Posterior cingulate gyrus (tissue), 11 donors: ENCODE measurements around the gene MAP2K1.
A peak's percentile ranks its signal among the peaks of the same experiment; 100 is the strongest.
"Not testable (repeated sequence)": the region's sequence is repeated elsewhere in the genome, so short reads cannot be mapped to it uniquely, and the experiment has no call there.

Experiments
- DNase-seq, 10 donors: peaks; one replicate each; pipeline versions ENCODE4 v3.0.0 to v3.0.0-alpha.2; 2020 to 2021; ENCODE audit warnings: mixed read lengths in 3 of 10
- intact Hi-C: fragments of 100-400 bp; cut with DNase I; formaldehyde crosslinking; loops from one replicate; pipeline ENCODE4 v1.15.1; 2023

The MAP2K1 gene

GRCh38 chr15:66422347-66422746 lies 35.6 kb downstream of the MAP2K1 start:
- intact Hi-C loops: no loop called here
- no peak for DNase-seq

- intact Hi-C loops: no loop called here
- no peak for DNase-seq
Observed at GRCh38 chr15:66423149-66423548, 36.4 kb downstream of the MAP2K1 start.

- intact Hi-C loops: no loop called here
- no peak for DNase-seq
Observed at GRCh38 chr15:66424963-66425612, 38.4 kb downstream of the MAP2K1 start.

GRCh38 chr15:66425837-66426236 lies 39.1 kb downstream of the MAP2K1 start:
- DNase-seq: no peak
- intact Hi-C loops: no loop called here

- intact Hi-C loops: no loop called here
Observed at GRCh38 chr15:66429117-66429516, 42.4 kb downstream of the MAP2K1 start.

GRCh38 chr15:66429546-66429945 lies 42.8 kb downstream of the MAP2K1 start:
- intact Hi-C loops: no loop called here
- DNase-seq: no peak

More at GRCh38 chr15:66429117-66429516, 42.4 kb downstream of the MAP2K1 start:
- DNase-seq: no peak

- no peak for DNase-seq
- intact Hi-C loops: no loop called here
Observed at GRCh38 chr15:66430627-66431255, 44.0 kb downstream of the MAP2K1 start.

DNA sequence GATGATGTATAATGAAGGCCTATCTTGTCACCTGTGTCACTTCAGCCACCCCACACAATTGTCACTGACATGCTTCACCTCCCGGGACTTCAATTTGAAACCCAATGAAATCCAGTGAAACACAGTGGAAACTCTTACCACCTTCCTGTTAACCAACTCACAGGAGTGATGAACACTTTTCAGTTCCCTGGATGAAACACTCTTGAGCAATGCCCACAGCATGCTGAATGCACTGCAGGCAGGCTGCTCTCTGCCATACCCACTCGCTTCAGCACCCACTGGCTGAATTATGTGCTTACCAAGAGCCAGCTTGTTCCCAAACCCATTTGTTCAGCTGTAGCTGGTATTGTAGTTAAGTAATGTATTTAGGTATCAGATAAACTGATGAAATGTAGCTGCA lies 47.0 kb downstream of the MAP2K1 start:
- no peak for DNase-seq
- intact Hi-C loops: no loop called here

DNA sequence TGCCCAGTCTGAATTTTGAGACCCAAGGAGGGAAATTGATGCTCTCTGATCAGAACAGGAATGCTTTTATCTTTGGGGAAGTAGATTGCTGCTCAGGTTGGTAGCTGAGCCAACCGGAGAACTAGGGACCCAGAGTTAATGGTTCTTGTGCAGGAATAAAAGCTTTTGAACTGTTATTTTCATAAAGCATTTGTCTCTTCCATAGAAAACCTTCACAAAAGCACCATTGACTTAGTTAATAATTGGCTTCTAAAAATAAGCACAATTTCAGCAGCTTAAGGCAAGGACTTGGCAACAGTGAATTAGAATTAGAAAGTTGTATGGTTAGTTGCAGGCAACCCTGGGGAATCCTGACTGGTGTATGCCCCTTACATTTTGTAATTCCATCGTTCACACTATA lies 53.8 kb downstream of the MAP2K1 start:
- intact Hi-C loops: no loop called here
- DNase-seq: no peak

GRCh38 chr15:66452420-66452819 lies 65.7 kb downstream of the MAP2K1 start:
- no peak for DNase-seq
- intact Hi-C loops: no loop called here

GRCh38 chr15:66452971-66453580 lies 66.4 kb downstream of the MAP2K1 start:
- intact Hi-C loops: no loop called here
- peak in 4 of 10 donors; percentile 10 to 86 (median 18) for DNase-seq

- intact Hi-C loops: no loop called here
Observed at GRCh38 chr15:66454143-66454542, 67.4 kb downstream of the MAP2K1 start.

DNA sequence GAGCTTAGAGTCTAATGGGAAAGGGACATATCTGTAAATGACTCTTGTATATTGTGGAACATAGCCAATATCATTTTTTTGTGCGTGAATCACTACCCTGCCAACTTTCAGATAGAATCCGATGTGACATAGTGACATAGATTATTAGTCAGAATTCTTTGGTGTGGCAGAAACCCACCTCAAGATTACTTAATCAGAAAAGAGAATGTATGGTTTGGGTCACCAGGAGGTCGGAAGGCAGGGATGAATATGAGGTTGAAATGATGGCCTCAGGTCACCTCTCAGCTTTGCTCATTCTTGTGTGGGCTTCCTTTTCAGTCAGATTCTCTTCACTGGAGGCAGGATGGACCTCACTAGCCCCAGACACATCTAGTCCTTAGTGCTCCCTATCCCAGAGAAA lies 69.5 kb downstream of the MAP2K1 start:
- DNase-seq: no peak
- intact Hi-C loops: no loop called here

More at GRCh38 chr15:66454143-66454542, 67.4 kb downstream of the MAP2K1 start:
- no peak for DNase-seq

DNA sequence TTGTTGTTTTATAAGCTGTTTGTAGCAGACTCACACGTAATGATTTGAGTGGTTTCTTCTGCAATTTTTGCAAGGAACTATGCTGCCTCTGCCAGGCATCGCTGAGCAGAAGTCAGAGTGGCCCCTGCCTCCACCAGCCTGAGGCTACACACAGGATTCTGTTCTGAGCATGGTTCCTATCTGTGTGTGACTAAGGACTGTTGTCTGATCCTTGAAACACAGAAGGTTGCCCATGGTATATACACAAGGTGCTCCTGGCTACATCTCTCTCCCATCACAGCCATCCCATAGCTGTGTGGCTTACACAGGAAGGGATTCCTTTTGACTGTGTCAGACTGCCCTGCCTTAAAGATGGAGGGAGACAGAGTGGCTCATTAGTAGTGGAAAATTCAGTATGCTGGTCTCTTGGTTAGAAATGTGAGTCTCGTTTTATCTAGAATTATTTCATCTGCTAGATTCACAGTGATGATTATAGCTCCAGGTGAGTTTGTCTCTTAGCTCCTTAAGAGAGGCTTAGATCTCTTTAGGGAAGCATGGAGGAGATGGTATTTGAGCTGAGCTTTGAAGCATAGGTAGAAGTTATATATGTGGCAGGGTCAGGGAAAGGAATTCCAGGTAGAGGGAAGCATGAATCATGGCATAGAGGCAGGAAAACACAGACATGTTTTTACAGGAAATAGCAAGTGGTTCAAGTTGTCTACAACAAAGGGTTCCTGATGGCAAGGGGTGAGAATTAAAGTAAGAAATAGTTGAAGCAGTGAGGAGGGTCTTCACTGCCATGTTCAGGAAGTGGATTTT lies 73.3 kb downstream of the MAP2K1 start:
- intact Hi-C loops: no loop called here
- no peak for DNase-seq

DNA sequence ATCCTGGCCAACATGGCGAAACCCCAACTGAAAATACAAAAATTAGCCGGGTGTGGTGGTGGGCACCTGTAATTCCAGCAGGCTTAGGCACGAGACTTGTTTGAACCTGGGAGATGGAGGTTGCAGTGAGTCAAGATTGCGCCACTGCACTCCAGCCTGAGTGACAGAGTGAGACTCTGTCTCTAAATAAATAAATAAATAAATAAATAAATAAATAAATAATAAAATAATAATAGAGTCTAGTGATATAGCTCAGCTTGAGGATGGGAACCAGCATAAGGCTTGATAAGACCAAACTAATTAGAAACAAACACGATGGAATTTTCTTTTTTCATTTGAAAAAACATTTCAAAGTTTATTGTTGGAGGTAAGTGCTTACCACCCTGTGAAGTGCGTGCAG lies 74.6 kb downstream of the MAP2K1 start:
- intact Hi-C loops, DNase-seq: not testable (repeated sequence)

DNA sequence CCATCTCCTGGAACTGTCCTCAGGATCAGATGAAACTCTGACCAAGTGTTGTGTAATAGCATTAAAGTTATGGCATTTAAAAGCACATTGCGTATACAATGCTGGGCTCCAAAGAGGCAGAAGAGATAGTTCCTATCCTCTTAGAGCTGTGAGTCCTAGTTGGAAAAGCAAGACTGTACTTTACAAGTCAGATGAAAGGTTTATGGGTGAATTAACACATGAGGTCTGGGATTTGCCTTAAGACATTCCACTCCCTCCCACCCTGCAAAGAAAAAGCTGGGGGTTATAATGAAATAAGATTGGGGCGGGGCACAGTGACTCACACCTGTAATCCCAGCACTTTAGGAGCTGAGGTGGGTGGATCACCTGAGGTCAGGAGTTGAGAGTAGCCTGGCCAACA lies 75.2 kb downstream of the MAP2K1 start:
- DNase-seq: no peak
- intact Hi-C loops: no loop called here

GRCh38 chr15:66462627-66463026 lies 75.9 kb downstream of the MAP2K1 start:
- no peak for DNase-seq
- intact Hi-C loops: no loop called here

- intact Hi-C loops, DNase-seq: not testable (repeated sequence)
Observed at GRCh38 chr15:66465294-66465693, 78.6 kb downstream of the MAP2K1 start.

GRCh38 chr15:66467162-66468040 lies 80.7 kb downstream of the MAP2K1 start:
- DNase-seq, intact Hi-C loops: not testable (repeated sequence)

DNA sequence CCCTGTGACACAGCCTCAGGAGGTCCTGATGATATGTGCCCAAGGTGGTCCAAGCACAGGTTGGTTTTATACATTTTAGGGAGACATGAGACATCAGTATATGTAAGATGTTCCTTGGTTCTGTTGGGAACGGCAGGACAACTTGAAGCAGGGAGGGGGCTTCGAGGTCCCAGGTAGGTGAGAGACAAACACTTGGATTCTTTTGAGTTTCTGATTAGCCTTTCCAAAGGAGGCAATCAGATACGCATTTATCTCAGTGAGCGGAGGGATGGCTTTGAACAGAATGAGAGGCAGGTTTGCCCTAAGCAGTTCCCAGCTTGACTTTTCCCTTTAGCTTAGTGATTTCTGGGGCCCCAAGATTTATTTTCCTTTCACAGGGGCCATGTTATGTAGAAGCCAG lies 84.1 kb downstream of the MAP2K1 start:
- intact Hi-C loops, DNase-seq: not testable (repeated sequence)
